DND-41 (cell line): ENCODE measurements around the gene KCNAB1.

Source experiments
- CTCF ChIP-seq: IDR thresholded peaks from 2 replicates; pipeline ENCODE4 v1.5.1; 2012; ENCODE audit warnings: borderline replicate concordance, low read length, moderate library complexity, mild to moderate bottlenecking; ENCODE audit not compliant: poor library complexity, severe bottlenecking; ENCODE audit errors: extremely low read depth
- EZH2 ChIP-seq: IDR thresholded peaks from 3 replicates; pipeline ENCODE4 v1.6.1; 2012; ENCODE audit warnings: borderline replicate concordance, low read depth, mild to moderate bottlenecking, moderate library complexity, low read length, inconsistent platforms; ENCODE audit not compliant: severe bottlenecking

DNA sequence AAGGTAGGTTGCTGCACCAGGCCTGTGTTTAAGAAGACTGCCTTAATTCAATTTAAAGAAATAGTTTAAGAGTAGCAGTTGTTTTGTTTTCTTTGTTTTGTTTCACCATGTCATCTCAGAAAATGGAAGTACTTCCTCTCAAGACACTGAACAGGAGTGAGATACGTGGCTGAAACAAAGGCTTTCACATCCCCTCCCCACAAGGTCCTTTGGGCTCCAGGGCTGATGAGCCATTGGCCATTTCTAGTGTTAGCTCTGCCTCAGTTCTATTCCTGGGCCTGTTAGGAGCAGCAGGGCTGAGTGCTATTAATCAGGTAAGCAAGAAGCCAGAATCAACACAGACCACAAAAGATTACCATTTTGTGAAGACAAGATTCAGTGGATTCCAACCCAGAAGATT is 132.8 kb downstream of the KCNAB1 start:
- no peak for TF ChIP-seq CTCF
- TF ChIP-seq EZH2 = no peak
